Activated naive CD4-positive, alpha-beta T cell treated with anti-CD3 and anti-CD28 coated beads, Interleukin-2, amount 50 U/mL, for 72 hours (primary cell): ENCODE data around the gene TIMM8A. TPM values are rescaled to one million over a fixed set of nuclear protein-coding genes. Genes with fewer than 3 reads are reported as not detected.
A peak's percentile ranks its signal among the peaks of the same experiment; 100 is the strongest.
"Not testable (repeated sequence)": the region's sequence is repeated elsewhere in the genome, so short reads cannot be mapped to it uniquely, and the experiment has no call there.

ENCODE experiments used
- ATAC-seq, 2 donors: fragments of 150-1000 bp; cut with Tn5 transposase; 2 replicates each; pipeline ENCODE4 v1.10.0; 2021; ENCODE audit warnings: mild to moderate bottlenecking in 2 of 2, moderate library complexity in 2 of 2
- DNase-seq, 2 donors: peaks; one replicate each; pipeline ENCODE4 v3.0.0; 2021 to 2022; ENCODE audit warnings: low spot score in 2 of 2
- H3K27ac Mint-ChIP-seq, 2 donors: one replicate each; pipeline ENCODE4 v1.8.0; 2022; ENCODE audit warnings: mild to moderate bottlenecking in 2 of 2, mixed read lengths in 2 of 2
- H3K36me3 Mint-ChIP-seq, 2 donors: one replicate each; pipeline ENCODE4 v1.8.0; 2022; ENCODE audit warnings: mixed read lengths in 2 of 2
- H3K9me3 Mint-ChIP-seq, 2 donors: one replicate each; pipeline ENCODE4 v1.8.0; 2022; ENCODE audit warnings: mixed read lengths in 2 of 2
- total RNA-seq, 2 donors: library from RNA; stranded (reverse); gene quantifications; one replicate each; pipeline ENCODE4 v1.2.3, GENCODE V29; 2022

The TIMM8A gene
- total RNA-seq, 2 donors from 2014 or later: 17.4 to 21.9 TPM

GRCh38 chrX:101368800-101369199, 20.3 kb upstream of the TIMM8A start:
- no peaks in the 10 kb centered on the region for H3K36me3 Mint-ChIP-seq
- DNase-seq: no peak
- H3K9me3 Mint-ChIP-seq: no peaks in the 10 kb centered on the region
- no peak for ATAC-seq
- no peak overlapping the region for H3K27ac Mint-ChIP-seq

- no peak for ATAC-seq
- no peaks in the 10 kb centered on the region for H3K36me3 Mint-ChIP-seq
- H3K9me3 Mint-ChIP-seq: no peaks in the 10 kb centered on the region
- DNase-seq: no peak
- no peak overlapping the region for H3K27ac Mint-ChIP-seq
These were observed 16.8 kb upstream of the TIMM8A start for GRCh38 chrX:101365301-101365795.

GRCh38 chrX:101362757-101363156, 14.2 kb upstream of the TIMM8A start:
- Mint-ChIP-seq H3K36me3 (no peaks in the 10 kb centered on the region), H3K27ac (no peak overlapping the region), H3K9me3 (no peaks in the 10 kb centered on the region)
- no peak for DNase-seq
- no peak for ATAC-seq

GRCh38 chrX:101362116-101362515, 13.6 kb upstream of the TIMM8A start:
- Mint-ChIP-seq H3K27ac (no peak overlapping the region), H3K36me3 (no peaks in the 10 kb centered on the region), H3K9me3 (no peaks in the 10 kb centered on the region)
- DNase-seq (no peak), ATAC-seq (no peak)

GRCh38 chrX:101360390-101360789, 11.8 kb upstream of the TIMM8A start:
- no peaks in the 10 kb centered on the region for H3K36me3 Mint-ChIP-seq
- DNase-seq: no peak
- no peak for ATAC-seq
- H3K27ac Mint-ChIP-seq: no peak overlapping the region
- H3K9me3 Mint-ChIP-seq: no peaks in the 10 kb centered on the region

GRCh38 chrX:101359966-101360365, 11.4 kb upstream of the TIMM8A start:
- H3K36me3 Mint-ChIP-seq: no peaks in the 10 kb centered on the region
- no peak for DNase-seq
- ATAC-seq: no peak
- no peaks in the 10 kb centered on the region for H3K9me3 Mint-ChIP-seq
- no peak overlapping the region for H3K27ac Mint-ChIP-seq

- Mint-ChIP-seq H3K27ac (no peak overlapping the region), H3K36me3 (no peaks in the 10 kb centered on the region), H3K9me3 (no peaks in the 10 kb centered on the region)
- DNase-seq: no peak
- ATAC-seq: no peak
These were observed 8.7 kb upstream of the TIMM8A start for GRCh38 chrX:101357166-101357795.

GRCh38 chrX:101349193-101349562, 636 bp upstream of the TIMM8A start:
- Mint-ChIP-seq H3K27ac (peak overlapping the region; percentile 92 to 97), H3K9me3 (no peaks in the 10 kb centered on the region), H3K36me3 (peaks cover 7 to 16% of the 10 kb centered on the region in 2 donors)
- no peak for ATAC-seq
- DNase-seq: no peak

GRCh38 chrX:101347859-101348451, 587 bp downstream of the TIMM8A start:
- ATAC-seq (peak in 1 of 2 donors; percentile 4), DNase-seq (no peak)
- H3K9me3 Mint-ChIP-seq: no peaks in the 10 kb centered on the region
- peak overlapping the region in 1 of 2 donors; percentile 92 for H3K27ac Mint-ChIP-seq
- peaks cover 9 to 16% of the 10 kb centered on the region in 2 donors for H3K36me3 Mint-ChIP-seq

- H3K9me3 Mint-ChIP-seq: no peaks in the 10 kb centered on the region
- DNase-seq (no peak), ATAC-seq (no peak)
- no peaks in the 10 kb centered on the region for H3K36me3 Mint-ChIP-seq
- no peak overlapping the region for H3K27ac Mint-ChIP-seq
These were observed 10.7 kb downstream of the TIMM8A start for GRCh38 chrX:101337776-101338271.

GRCh38 chrX:101334310-101334709, 14.2 kb downstream of the TIMM8A start:
- not testable (repeated sequence) for ATAC-seq, H3K27ac Mint-ChIP-seq, DNase-seq, H3K36me3 Mint-ChIP-seq, H3K9me3 Mint-ChIP-seq

- ATAC-seq, H3K36me3 Mint-ChIP-seq, DNase-seq, H3K27ac Mint-ChIP-seq, H3K9me3 Mint-ChIP-seq: not testable (repeated sequence)
These were observed 21.9 kb downstream of the TIMM8A start for GRCh38 chrX:101326600-101326999.

- Mint-ChIP-seq H3K9me3 (no peaks in the 10 kb centered on the region), H3K27ac (no peak overlapping the region), H3K36me3 (no peaks in the 10 kb centered on the region)
- ATAC-seq: no peak
- DNase-seq: no peak
These were observed 44.8 kb downstream of the TIMM8A start for GRCh38 chrX:101303790-101304189.

Other genes starting within 250 kb of the TIMM8A start
- gene DRP2, start 129.0 kb downstream of the TIMM8A start, total RNA-seq: 1 to 10 TPM; 1.1 to 1.5 TPM
- gene TAF7L, start 57.4 kb downstream of the TIMM8A start, total RNA-seq: under 1 TPM in 1 of 2 donors, not detected in 1; 0.11 TPM
- gene BTK, start 37.4 kb upstream of the TIMM8A start, total RNA-seq: under 1 TPM; 0.19 to 0.41 TPM
- gene RPL36A, start 42.3 kb upstream of the TIMM8A start, total RNA-seq: 100 to 1,000 TPM; 236 to 271 TPM
- 10 to 100 TPM; 63.8 to 98.2 TPM for gene GLA, start 59.2 kb upstream of the TIMM8A start, total RNA-seq
- gene HNRNPH2, start 59.5 kb upstream of the TIMM8A start, total RNA-seq: 10 to 100 TPM; 27.8 to 30.9 TPM
- gene ARMCX4, start 136.7 kb upstream of the TIMM8A start, total RNA-seq: 1 to 10 TPM; 7.2 to 7.6 TPM
- gene ARMCX1, start 201.8 kb upstream of the TIMM8A start, total RNA-seq: 1 to 10 TPM; 2.4 to 2.8 TPM